Measurements from ENCODE around the gene GINS2.

The GINS2 gene

GRCh38 chr16:85689950-85690320, 1.2 kb upstream of the GINS2 start:
- no peak for DNase-seq (ENCODE audit: low read depth in 2 of 2)

GRCh38 chr16:85689285-85689949, 663 bp upstream of the GINS2 start:
- no peak for DNase-seq (ENCODE audit: low read depth in 2 of 2)

GRCh38 chr16:85687651-85688471, 893 bp downstream of the GINS2 start:
- no peak for DNase-seq (ENCODE audit: low read depth in 2 of 2)

- DNase-seq (ENCODE audit: low read depth in 2 of 2) = no peak
These were observed 1.7 kb downstream of the GINS2 start for GRCh38 chr16:85686912-85687591.

- DNase-seq (ENCODE audit: low read depth in 2 of 2) = no peak
These were observed 3.5 kb downstream of the GINS2 start for GRCh38 chr16:85685251-85685650.

- no peak for DNase-seq (ENCODE audit: low read depth in 2 of 2)
These were observed 5.4 kb downstream of the GINS2 start for GRCh38 chr16:85683363-85683762.

GRCh38 chr16:85682516-85682915, 6.2 kb downstream of the GINS2 start:
- DNase-seq (ENCODE audit: low read depth in 2 of 2) = no peak

- no peak for DNase-seq (ENCODE audit: low read depth in 2 of 2)
These were observed 7.5 kb downstream of the GINS2 start for GRCh38 chr16:85681255-85681654.

- DNase-seq (ENCODE audit: low read depth in 2 of 2) = no peak
These were observed 8.3 kb downstream of the GINS2 start for GRCh38 chr16:85680352-85680944.

GRCh38 chr16:85679870-85680269, 8.9 kb downstream of the GINS2 start:
- DNase-seq (ENCODE audit: low read depth in 2 of 2) = no peak

- no peak for DNase-seq (ENCODE audit: low read depth in 2 of 2)
These were observed 9.9 kb downstream of the GINS2 start for GRCh38 chr16:85678821-85679220.

- DNase-seq (ENCODE audit: low read depth in 2 of 2) = no peak
These were observed 10.7 kb downstream of the GINS2 start for GRCh38 chr16:85678016-85678415.

- no peak for DNase-seq (ENCODE audit: low read depth in 2 of 2)
These were observed 11.3 kb downstream of the GINS2 start for GRCh38 chr16:85677383-85677967.

GRCh38 chr16:85676466-85676865, 12.3 kb downstream of the GINS2 start:
- DNase-seq (ENCODE audit: low read depth in 2 of 2) = no peak

GRCh38 chr16:85675251-85675874, 13.4 kb downstream of the GINS2 start:
- DNase-seq (ENCODE audit: low read depth in 2 of 2) = no peak

GRCh38 chr16:85674828-85675227, 13.9 kb downstream of the GINS2 start:
- DNase-seq (ENCODE audit: low read depth in 2 of 2) = no peak

GRCh38 chr16:85674418-85674755, 14.4 kb downstream of the GINS2 start:
- no peak for DNase-seq (ENCODE audit: low read depth in 2 of 2)

- no peak for DNase-seq (ENCODE audit: low read depth in 2 of 2)
These were observed 15.0 kb downstream of the GINS2 start for GRCh38 chr16:85673529-85674417.

- no peak for DNase-seq (ENCODE audit: low read depth in 2 of 2)
These were observed 17.9 kb downstream of the GINS2 start for GRCh38 chr16:85670840-85671239.

GRCh38 chr16:85668676-85669424, 19.9 kb downstream of the GINS2 start:
- no peak for DNase-seq (ENCODE audit: low read depth in 2 of 2)
